GM19438 (cell line): ENCODE data around the gene NEO1.

Experiments
- ATAC-seq: cut with Tn5 transposase; IDR thresholded peaks from one replicate; pipeline ENCODE4 v1.9.1; 2021; ENCODE audit warnings: low read depth; ENCODE audit not compliant: unreplicated experiment

Gene NEO1

DNA sequence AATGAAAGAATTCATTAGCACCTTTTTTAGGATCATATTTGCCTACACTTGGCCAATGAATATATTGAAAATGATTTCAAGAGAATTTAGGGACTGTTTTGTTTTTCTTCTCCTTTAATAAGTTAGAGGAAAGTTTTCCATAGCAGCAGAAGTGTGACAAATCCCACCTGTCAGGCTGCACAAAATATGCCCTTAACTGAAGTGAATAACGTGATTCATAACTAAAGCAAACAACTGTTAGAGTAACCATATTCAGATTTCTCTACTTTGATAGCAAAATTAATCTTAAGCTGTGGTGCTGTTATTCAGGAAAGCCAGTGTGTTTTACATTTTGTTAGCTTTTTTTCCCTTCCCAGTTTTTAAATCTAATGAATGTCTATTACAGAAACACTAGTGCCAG lies 195.1 kb downstream of the NEO1 start:
- no peak for ATAC-seq

DNA sequence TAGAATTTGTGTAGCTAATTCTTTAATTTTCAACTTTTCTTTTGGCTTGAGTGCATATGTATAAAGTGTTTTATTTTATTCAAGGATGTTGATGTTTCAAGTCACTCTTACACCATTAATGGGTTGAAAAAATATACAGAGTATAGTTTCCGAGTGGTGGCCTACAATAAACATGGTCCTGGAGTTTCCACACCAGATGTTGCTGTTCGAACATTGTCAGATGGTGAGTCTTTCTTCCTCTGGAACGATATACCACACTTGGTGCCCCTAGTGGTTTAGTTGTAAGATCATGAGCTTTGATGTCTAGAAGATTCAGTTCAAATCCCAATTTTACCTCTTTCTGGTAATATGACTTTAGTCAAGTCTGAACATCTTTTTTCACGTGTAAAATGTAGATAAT lies 197.2 kb downstream of the NEO1 start:
- ATAC-seq: no peak

DNA sequence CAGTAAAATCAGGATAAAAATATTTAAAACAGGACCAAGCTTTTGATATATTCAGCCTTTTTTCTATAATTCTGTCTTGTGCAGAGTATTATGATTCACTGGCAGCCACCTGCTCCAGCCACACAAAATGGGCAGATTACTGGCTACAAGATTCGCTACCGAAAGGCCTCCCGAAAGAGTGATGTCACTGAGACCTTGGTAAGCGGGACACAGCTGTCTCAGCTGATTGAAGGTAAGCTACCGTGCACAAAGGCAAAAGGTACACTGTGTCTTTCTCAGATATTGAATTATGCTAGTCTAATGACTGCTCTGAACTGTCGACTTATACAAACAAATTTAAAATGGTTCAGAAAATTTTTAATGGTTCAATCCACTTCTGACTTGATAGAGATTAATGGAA lies 202.3 kb downstream of the NEO1 start:
- no peak for ATAC-seq

DNA sequence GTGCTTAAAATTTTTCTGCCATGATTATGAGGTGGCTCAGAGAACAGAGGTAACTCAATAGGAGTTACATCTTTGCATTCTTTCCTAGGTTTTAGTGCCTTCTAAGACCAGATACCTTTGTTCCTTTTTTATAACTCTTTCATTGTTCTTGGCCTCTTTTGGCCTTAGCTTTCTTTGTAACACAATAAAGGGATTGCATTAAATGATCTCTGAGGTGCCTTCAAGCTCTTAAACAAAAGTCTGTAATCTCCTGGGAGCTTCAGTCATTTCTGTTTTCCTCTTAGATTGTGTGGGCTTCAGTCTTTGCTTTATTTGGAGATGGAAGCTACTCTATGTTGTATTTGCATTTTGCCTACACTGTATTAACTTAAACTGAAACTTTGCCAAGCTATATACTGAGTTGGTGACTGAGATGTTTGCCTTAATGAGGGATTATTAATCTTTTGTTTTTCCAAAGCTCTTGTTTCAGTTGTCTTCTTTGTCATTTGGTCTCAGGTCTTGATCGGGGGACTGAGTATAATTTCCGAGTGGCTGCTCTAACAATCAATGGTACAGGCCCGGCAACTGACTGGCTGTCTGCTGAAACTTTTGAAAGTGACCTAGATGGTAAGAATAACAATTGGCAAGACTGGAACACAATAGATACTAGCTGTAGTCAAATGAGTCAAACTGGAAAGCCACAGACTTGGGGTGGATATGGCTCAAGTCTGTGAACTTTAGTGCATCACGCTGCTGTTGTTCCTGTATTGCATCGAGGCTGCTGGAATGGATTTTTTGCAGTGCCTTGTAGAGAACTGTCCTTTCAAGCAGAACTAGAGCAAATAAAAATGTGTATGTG lies 206.2 kb downstream of the NEO1 start:
- peak; percentile 62 for ATAC-seq

DNA sequence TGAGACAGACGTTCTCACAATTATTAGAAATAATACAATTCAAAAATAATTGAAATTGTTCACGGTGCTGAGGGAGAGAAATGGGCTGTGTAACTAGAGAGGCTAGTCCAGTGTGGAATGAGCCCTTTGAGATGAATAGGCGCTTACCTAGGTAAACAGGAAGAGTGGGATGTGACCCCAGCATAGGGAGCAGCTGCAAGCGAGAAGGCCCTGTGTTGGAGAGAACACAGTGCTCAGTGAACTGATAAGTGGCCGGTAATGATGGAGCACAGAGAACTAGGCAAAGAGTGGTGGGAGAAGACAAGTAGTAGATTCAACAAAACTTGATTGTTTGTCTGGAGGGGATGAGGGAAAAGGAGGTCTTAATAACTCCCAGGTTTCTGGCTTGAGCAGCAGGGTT lies 212.6 kb downstream of the NEO1 start:
- ATAC-seq: no peak

DNA sequence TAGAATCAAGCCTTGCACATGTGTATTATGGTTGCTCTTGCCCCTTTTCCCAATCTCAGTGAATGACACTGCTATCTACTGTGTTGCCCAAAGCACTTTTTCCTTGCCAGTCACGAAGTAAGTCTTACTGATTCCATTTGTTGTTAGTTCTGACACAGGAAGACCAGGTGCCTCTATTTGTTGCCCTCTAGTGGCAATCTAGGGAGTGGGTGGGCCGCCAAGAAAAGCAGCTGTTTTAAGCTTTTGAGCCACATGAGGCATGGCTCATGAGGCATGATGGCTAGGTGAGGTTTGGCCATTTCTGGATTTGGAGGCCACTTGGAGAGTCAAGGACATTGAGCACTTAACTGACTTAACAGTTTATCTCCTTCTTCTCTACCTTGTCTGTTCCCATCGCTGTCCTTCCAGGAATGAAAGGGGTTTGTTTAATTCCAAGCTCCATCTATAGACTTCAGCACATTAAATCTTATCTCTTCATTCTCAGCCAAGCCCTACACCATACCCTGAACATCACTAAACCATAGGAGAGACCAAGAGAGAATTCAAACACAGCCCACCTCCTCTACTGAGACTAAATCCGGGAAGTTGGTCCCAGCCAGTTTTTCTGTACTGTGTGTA lies 213.4 kb downstream of the NEO1 start:
- no peak for ATAC-seq

DNA sequence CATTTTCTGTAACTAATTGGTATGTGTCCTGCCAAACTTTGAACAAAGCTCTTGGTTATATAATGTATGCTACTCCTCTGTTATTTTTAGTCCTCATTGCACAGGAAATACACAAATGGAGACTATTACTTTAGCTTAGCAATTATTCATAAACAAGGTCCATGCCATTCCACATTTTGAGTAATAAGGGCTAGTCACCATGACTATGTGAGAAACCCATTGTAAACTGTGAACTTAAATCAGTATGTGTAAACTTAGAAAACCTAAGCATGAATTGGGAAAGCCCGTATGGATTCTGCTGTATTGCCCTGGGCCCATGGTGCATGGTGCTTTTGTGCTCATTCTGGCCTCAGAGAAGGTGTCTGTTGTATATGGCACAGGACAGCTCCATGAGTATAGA lies 216.2 kb downstream of the NEO1 start:
- no peak for ATAC-seq

DNA sequence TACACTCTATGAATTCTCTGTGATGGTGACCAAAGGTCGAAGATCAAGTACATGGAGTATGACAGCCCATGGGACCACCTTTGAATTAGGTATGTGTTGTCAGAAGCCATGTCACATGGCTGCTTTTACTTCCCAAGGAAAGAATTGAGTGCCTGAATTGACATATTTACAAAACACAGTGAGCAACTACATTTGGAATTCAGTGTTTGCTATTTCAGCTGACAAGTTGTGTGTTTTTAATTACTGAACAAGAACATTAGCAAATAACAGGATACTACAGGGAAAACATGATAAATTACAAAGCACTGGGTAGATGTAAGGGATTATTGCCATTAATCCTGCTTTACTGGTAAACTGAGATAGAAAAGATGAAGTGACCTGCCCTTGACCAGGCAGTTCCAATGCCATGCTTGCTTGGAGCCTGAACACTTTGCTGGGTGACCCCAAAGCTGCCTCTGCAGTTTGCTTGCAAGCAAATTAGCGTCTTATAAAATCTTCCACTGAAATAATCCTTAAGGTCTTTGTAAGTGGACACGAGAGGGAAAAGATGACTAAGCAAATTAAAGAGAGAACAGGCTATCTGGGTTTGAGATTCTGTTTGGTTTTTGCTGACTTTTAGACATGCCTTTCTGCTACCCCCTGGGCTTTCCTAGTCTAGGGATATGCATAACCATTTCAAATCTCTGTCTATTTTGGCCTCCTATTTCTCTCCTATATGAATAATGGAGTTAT lies 218.3 kb downstream of the NEO1 start:
- ATAC-seq: no peak

DNA sequence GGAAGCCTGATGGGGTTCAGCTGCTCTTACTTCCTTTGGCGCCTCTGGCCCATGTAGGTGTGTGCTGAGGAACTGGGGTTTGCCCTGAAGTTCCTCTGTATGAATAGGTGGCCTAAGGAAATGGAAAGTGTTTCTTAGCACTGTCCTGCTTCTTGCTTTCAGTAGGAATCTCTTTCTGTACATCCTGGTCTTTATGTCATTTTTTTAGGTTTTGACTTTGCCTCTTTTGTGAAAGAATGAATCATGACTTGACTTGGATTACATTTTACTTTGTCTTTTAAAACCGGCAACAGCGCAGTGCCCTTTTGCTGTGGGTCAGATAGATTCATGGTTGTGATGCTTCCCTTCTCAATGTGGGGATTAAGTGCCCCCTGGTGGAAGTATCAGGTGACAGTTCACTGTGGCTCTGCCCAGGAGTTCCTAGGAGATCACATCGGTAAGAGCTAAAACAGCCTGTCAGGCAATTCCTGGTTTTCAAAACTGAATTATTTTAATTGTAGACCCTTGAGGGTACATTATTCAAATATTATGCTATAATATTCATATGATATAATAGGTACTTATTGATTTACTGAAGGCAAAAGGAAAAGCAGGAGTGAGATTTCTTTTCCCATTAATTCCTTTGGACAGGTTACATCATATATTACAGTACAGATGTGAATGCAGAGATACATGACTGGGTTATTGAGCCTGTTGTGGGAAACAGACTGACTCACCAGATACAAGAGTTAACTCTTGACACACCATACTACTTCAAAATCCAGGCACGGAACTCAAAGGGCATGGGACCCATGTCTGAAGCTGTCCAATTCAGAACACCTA lies 221.1 kb downstream of the NEO1 start:
- no peak for ATAC-seq

DNA sequence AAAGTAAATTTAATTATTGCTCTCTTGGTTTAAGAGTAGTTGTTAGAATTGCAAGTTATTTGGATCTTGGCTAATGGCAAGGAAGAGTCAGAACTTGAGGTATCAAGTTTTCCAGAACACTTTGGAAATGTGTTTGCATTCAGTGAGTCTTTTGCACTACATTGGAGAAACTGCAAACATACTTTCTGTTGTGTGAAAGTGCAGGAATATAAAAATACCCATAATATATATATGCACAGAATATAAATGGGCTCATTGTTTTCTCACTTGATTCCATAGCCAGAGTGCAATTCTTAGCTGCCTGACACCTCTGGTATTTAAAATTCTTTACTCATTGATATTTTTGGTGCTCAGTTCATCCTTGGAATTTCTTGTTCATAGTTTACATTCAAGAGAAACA lies 223.6 kb downstream of the NEO1 start:
- no peak for ATAC-seq

DNA sequence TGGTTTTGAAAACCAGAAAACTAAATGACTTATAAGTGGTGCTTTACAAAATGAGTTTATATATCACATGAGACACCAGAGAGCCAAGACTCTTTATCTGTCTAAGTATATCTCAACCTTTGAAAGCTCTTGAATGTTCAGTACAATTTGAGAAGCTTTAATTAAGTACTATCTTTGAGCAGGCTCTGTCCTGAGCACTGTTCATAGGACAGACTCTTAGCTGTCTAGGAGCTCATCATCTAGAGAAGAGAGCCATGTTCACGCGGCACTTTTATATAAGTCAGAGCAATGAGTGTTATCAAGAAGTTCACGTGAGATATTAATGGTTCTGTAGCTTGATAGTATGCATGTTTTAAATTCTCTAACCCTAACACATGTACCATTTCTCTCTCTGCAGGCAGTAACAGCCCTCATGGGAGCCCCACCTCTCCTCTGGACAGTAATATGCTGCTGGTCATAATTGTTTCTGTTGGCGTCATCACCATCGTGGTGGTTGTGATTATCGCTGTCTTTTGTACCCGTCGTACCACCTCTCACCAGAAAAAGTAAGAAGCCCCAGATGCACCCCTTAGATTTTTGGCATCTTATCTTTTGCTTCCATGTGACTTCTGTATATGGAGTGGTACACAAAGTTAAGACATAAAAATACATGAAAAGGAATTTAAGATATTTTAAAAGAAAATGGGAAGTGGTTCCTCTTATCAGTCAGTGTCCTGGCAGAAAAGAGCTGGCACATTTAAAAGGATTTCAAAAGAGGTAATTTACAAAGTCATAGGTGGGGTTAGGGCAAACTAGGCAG lies 230.5 kb downstream of the NEO1 start:
- ATAC-seq: no peak

DNA sequence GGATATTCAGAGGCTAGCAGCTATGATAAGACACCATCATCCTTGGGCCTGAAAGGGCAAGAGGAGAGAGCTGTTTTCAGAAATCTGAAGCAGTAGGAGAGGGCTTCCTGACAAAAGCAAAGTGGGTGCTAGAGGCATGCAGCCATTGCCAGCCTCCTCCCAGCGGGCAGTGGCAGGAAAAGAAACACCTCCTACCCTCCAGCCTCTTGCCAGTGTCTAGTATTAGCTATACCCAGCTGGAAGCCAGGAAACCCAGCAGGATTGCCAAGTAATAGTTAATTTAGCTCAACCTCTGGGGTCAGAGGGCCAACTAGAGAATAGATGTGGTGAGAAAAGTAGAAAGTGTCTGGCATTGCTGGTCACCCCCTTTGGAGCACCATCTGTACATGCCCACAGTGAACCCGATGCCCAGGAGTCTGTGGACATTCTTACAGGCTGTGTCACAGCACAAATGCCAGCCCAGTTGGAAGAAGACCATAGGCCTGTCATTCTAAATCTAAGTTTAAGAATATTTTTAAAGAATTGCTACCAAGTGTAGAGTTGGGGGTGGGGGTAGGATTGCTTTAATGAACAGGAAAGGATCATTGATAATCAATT lies 231.2 kb downstream of the NEO1 start:
- ATAC-seq: no peak

DNA sequence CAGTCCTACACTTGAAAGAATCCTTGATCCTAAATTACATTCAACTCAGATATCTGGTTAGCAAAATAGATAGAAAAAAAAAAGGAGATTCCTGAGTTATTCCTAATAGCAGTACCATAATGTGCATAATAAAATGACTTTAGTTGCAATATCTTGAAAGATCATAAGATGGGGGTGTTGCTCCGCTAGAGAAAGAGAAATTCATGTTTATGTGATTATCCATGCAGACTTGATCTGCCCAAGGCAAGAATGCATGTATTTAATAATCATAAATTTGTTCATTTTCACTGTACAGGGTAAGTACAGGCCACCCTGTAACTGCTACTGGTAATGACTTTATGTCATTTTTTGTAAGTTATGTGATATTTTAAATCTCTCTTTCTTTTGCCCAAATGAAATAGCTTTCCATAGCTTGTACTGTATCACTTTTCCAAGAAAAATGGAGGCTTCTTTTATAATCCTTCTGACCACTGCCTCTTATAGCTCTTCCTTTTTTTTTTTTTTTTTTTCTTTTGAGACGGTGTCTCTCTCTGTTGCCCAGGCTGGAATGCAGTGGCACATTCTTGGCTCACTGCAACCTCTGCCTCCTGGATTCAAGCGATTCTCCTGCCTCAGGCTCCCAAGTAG lies 231.9 kb downstream of the NEO1 start:
- no peak for ATAC-seq

DNA sequence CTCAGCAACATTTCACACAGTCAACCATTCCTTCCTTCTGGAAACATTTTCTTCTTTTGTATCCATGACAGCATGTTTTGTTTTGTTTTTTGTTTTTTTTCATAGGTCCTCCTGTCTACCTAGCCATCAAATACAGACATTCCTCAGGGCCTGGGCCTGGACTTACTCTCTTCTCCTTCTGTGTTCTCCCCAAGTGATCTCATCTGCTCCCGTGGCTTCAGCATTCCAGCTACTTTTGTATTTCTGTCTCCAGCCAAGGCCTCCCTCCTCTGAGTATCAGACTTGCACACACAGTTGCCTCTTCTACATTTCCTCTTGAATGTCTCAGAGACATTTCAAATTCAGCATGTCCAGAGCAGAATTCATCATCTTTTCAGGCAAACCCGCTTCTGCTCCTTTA lies 234.0 kb downstream of the NEO1 start:
- no peak for ATAC-seq

DNA sequence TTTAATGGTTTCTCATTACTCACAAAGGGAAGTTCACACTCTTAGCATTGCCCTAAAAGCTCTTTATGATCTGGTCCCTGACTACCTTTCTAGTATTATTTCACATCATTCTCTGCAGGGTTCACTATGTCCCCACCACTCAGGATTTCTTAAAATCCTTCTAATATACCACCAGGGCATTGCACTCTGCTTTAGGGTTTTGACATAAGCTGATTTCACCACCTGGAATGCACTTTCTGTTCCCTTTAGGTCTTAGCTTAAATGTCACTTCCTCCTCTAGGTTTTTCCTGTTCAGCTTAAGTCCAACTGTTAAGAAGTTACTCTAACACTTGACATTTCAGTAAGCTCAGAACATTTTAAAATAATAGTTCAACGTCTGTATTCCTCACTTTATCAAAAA lies 234.8 kb downstream of the NEO1 start:
- ATAC-seq: no peak

DNA sequence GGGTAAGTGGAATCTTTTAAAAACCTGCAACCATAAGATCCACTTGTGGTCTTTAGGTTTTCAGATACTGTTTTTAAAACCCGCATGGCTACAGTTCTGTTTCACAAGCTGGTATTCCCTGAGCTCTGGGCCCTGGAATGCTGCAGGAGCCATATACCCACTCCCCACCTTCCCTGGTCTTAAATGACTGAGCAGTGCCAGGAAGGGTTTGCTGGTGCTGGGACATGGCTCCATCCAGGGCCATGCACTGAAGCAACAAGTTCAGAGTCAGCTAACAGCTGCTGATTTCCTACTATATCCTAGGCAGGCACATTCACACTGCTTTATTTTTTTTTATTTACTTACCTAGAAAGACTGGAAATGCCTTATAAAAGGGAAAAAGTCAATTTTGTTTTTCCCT lies 239.2 kb downstream of the NEO1 start:
- ATAC-seq: no peak

DNA sequence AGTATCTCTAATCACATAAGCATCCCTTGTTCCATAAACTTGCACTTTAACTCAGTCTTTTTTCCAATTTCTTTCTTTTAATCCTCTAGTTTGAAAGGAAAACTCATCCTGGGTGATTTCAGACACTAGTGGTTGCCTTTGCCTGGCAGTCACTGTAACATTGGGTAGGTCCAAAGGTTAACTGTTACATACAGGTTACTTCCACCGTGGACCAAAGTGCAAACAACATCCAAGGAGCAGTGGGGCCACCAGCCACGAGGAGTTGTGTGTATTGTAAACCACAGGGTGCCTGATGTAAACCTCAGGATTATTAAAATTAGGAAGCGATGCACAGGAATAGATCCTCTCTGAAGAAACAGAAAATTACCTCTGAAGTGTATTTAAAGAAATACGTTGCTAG lies 241.5 kb downstream of the NEO1 start:
- no peak for ATAC-seq

DNA sequence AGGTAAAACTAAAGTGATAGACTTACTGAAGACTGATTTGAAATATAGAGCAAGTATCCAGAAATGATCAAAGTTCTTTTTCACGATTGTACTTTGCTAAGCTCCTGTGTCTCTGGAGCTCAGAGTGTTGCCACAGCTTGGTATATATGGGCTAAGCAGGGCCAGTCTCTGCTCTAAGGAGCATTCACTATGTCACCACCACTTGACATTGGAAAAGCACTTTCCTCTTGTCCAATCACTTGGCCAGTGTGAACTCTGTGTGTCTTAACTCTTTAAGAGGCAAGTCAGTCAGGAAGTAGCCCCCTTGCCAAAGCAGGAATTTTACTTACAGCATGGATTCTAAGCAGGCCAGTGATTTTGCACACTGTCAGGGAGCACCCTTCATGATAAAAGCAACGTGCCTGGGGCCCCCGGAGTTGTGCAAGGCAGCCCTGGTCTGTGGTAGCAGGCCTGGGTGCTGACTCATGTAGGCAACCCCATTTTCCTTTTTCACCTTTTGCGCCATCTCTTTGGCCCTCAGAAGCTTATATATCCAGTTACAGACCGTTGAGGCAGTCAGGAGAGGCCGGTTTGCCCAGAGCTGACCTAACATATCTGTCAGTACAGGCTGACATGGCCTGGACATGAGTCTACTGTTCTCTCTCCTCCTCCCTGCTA lies 243.5 kb downstream of the NEO1 start:
- no peak for ATAC-seq
